Adrenal gland (tissue), 5 donors: ENCODE measurements around the gene TECPR1.

Source experiments
- POLR2A ChIP-seq, 2 donors: fragments of 450-650 bp; IDR thresholded peaks; one replicate each; pipeline ENCODE4 v1.6.1; 2017; ENCODE audit warnings: antibody characterized with exemption in 2 of 2, mild to moderate bottlenecking in 2 of 2, moderate library complexity in 1 of 2
- TF ChIP-seq, protein P1 (sequence below), 6 experiments: fragments of 450-650 bp in 4 of 6; fragments of 200-600 bp in 2 of 6; sonication (generic) in 1 of 6; IDR thresholded peaks; 1 replicate in 5 of 6; 2 replicates in 1 of 6; pipeline versions ENCODE4 v1.5.1 to v1.8.0; 2016 to 2021; ENCODE audit warnings: antibody characterized with exemption in 6 of 6, mild to moderate bottlenecking in 2 of 6, moderate library complexity in 1 of 6
- donor health status: DM: no; HTN: no; CAD: no.

DNA sequence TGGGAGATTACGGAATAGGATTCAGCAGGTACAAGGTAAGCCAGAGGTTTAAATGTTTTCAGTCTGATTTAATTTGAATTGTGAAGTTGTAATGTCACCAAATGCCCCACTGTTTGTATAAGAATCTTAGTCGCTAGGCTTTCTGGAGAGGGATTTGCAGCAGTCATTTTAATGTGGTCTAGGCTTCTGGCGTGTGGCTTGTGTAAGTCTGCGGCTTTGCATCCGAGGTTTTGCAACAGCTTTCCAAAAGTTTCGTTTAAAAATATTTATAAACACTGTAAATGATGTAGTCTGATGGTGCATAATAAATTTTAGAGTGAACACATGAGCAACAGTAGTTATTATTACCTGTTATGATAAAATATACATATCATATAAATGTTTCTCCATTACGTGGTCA, 66.9 kb downstream of the TECPR1 start:
- TF ChIP-seq, protein P1, sequence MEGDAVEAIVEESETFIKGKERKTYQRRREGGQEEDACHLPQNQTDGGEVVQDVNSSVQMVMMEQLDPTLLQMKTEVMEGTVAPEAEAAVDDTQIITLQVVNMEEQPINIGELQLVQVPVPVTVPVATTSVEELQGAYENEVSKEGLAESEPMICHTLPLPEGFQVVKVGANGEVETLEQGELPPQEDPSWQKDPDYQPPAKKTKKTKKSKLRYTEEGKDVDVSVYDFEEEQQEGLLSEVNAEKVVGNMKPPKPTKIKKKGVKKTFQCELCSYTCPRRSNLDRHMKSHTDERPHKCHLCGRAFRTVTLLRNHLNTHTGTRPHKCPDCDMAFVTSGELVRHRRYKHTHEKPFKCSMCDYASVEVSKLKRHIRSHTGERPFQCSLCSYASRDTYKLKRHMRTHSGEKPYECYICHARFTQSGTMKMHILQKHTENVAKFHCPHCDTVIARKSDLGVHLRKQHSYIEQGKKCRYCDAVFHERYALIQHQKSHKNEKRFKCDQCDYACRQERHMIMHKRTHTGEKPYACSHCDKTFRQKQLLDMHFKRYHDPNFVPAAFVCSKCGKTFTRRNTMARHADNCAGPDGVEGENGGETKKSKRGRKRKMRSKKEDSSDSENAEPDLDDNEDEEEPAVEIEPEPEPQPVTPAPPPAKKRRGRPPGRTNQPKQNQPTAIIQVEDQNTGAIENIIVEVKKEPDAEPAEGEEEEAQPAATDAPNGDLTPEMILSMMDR (IDR thresholded peaks at IDR 0.05) = no peak
- TF ChIP-seq POLR2A (IDR thresholded peaks at IDR 0.05) = no peak
